Measurements from ENCODE around the gene MOB3B.

DNA sequence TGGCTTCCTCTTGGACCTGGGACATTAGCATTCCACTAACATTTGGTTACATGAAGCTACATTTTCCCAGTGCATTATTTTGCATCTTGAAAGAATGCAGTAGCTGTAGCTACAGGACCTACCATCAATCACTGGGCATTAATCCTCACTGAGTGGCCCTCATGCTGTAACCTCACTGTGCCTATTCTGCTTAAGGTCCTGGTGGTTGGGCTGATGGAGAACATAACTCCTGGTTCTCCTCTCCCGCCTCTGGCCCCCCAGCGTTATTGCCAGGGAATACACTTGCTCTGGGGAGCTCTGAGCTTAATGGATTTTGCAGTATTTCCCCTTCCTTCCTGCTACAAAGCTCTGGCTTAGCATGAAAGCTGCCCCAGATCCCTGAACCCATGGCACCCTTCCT lies 121.1 kb downstream of the MOB3B start:
- TF ChIP-seq, protein P1, sequence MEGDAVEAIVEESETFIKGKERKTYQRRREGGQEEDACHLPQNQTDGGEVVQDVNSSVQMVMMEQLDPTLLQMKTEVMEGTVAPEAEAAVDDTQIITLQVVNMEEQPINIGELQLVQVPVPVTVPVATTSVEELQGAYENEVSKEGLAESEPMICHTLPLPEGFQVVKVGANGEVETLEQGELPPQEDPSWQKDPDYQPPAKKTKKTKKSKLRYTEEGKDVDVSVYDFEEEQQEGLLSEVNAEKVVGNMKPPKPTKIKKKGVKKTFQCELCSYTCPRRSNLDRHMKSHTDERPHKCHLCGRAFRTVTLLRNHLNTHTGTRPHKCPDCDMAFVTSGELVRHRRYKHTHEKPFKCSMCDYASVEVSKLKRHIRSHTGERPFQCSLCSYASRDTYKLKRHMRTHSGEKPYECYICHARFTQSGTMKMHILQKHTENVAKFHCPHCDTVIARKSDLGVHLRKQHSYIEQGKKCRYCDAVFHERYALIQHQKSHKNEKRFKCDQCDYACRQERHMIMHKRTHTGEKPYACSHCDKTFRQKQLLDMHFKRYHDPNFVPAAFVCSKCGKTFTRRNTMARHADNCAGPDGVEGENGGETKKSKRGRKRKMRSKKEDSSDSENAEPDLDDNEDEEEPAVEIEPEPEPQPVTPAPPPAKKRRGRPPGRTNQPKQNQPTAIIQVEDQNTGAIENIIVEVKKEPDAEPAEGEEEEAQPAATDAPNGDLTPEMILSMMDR (IDR thresholded peaks at IDR 0.05) = no peak
- TF ChIP-seq POLR2A (IDR thresholded peaks at IDR 0.05) = no peak
